ENCODE results near the gene NTSR2.

DNA sequence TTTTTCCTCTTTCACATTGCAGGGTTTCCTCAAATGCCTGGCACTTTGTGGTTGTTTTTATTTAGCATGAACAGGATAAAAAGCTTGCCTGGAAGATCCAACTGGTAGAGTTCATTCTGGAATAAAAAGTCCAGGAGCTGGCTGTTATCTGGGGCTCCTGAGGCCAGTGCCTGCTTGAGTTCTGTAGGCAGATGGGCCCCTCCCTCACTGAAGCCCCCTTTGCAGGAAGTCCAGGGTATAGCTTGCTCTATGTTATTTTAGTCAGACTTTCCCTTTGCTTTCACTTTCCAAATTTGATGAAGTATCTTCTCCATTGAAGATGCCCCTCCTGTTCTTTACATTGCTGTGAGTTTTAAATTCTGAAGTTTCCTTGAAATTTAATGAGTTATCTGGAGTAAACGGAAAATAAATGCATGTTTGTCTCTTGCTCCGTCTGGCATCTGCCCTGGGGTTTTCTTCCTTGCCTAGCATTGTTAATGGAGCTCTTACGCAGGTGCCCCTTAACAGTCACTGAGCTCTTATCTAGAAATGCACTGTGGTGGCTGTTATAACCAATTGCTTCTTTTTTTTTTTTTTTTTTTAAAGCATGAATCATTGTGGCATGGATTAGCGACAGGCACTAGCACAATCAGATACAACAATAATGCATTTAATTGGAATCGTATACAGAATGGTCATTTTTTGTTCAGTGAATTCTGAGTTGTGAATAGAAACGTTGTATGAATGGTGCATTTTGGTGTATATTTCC is 49.4 kb upstream of the NTSR2 start:
- TF ChIP-seq, protein P1, sequence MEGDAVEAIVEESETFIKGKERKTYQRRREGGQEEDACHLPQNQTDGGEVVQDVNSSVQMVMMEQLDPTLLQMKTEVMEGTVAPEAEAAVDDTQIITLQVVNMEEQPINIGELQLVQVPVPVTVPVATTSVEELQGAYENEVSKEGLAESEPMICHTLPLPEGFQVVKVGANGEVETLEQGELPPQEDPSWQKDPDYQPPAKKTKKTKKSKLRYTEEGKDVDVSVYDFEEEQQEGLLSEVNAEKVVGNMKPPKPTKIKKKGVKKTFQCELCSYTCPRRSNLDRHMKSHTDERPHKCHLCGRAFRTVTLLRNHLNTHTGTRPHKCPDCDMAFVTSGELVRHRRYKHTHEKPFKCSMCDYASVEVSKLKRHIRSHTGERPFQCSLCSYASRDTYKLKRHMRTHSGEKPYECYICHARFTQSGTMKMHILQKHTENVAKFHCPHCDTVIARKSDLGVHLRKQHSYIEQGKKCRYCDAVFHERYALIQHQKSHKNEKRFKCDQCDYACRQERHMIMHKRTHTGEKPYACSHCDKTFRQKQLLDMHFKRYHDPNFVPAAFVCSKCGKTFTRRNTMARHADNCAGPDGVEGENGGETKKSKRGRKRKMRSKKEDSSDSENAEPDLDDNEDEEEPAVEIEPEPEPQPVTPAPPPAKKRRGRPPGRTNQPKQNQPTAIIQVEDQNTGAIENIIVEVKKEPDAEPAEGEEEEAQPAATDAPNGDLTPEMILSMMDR (IDR thresholded peaks at IDR 0.05; ENCODE audit: extremely low read depth in 1 of 2, insufficient read depth in 1 of 2, low read depth in 1 of 2, low read length in 2 of 2) = no peak
- TF ChIP-seq MYC (IDR thresholded peaks at IDR 0.05; ENCODE audit: low read depth, low read length) = no peak
- no peak for TF ChIP-seq EZH2 (IDR thresholded peaks at IDR 0.05; ENCODE audit: borderline replicate concordance, low read depth, low read length, severe bottlenecking)
